ENCODE data around the gene COPS6. TPM values are rescaled to one million over a fixed set of nuclear protein-coding genes. Genes with fewer than 3 reads are reported as not detected.
A peak's percentile ranks its signal among the peaks of the same experiment; 100 is the strongest.

The COPS6 gene
- polyA plus RNA-seq, 4 donors, result 103 to 137 (median 126) TPM

GRCh38 chr7:100079024-100079560, 9.7 kb upstream of the COPS6 start:
- DNase-seq (ENCODE audit: low read depth in 4 of 4, low spot score in 3 of 4), result no peak

- DNase-seq (ENCODE audit: low read depth in 4 of 4, low spot score in 3 of 4), result no peak
Observed at GRCh38 chr7:100080907-100081534, 7.7 kb upstream of the COPS6 start.

- DNase-seq (ENCODE audit: low read depth in 4 of 4, low spot score in 3 of 4), result peak; percentile 96 to 99 (median 98)
Observed at GRCh38 chr7:100081535-100082102, 7.2 kb upstream of the COPS6 start, which contains the start of gene ZNF3. ZNF3 (minus strand) TSS chr7:100081723; CDS start chr7:100077357, 4,366 bp downstream.

GRCh38 chr7:100082978-100083377, 5.8 kb upstream of the COPS6 start:
- DNase-seq (ENCODE audit: low read depth in 4 of 4, low spot score in 3 of 4), result no peak

GRCh38 chr7:100085515-100085914, 3.3 kb upstream of the COPS6 start:
- no peak for DNase-seq (ENCODE audit: low read depth in 4 of 4, low spot score in 3 of 4)

GRCh38 chr7:100087055-100087750, 1.6 kb upstream of the COPS6 start:
- no peak for DNase-seq (ENCODE audit: low read depth in 4 of 4, low spot score in 3 of 4)

- DNase-seq (ENCODE audit: low read depth in 4 of 4, low spot score in 3 of 4), result no peak
Observed at GRCh38 chr7:100088095-100088620, 611 bp upstream of the COPS6 start.

- no peak for DNase-seq (ENCODE audit: low read depth in 4 of 4, low spot score in 3 of 4)
Observed at GRCh38 chr7:100089458-100090196, 858 bp downstream of the COPS6 start.

- DNase-seq (ENCODE audit: low read depth in 4 of 4, low spot score in 3 of 4), result no peak
Observed at GRCh38 chr7:100090527-100091410, 2.0 kb downstream of the COPS6 start.

- DNase-seq (ENCODE audit: low read depth in 4 of 4, low spot score in 3 of 4), result no peak
Observed at GRCh38 chr7:100091411-100092181, 2.8 kb downstream of the COPS6 start.

- DNase-seq (ENCODE audit: low read depth in 4 of 4, low spot score in 3 of 4), result no peak
Observed at GRCh38 chr7:100093054-100093453, 4.3 kb downstream of the COPS6 start.

- DNase-seq (ENCODE audit: low read depth in 4 of 4, low spot score in 3 of 4), result no peak
Observed at GRCh38 chr7:100093498-100093897, 4.7 kb downstream of the COPS6 start.

- no peak for DNase-seq (ENCODE audit: low read depth in 4 of 4, low spot score in 3 of 4)
Observed at GRCh38 chr7:100093925-100094486, 5.2 kb downstream of the COPS6 start.

- no peak for DNase-seq (ENCODE audit: low read depth in 4 of 4, low spot score in 3 of 4)
Observed at GRCh38 chr7:100095289-100095688, 6.5 kb downstream of the COPS6 start.

GRCh38 chr7:100095704-100096103, 6.9 kb downstream of the COPS6 start:
- DNase-seq (ENCODE audit: low read depth in 4 of 4, low spot score in 3 of 4), result no peak

GRCh38 chr7:100098913-100099312, 10.1 kb downstream of the COPS6 start:
- no peak for DNase-seq (ENCODE audit: low read depth in 4 of 4, low spot score in 3 of 4)

- no peak for DNase-seq (ENCODE audit: low read depth in 4 of 4, low spot score in 3 of 4)
Observed at GRCh38 chr7:100099452-100099851, 10.7 kb downstream of the COPS6 start.

GRCh38 chr7:100100420-100101015, 11.7 kb downstream of the COPS6 start:
- peak; percentile 92 to 93 (median 92) for DNase-seq (ENCODE audit: low read depth in 4 of 4, low spot score in 3 of 4)
